Hematopoietic multipotent progenitor cell treated with erythropoietin and hydrocortisone succinate and interleukin-3 and kit ligand, for 4 days (in vitro differentiated cells): Measurements from ENCODE around the gene SLK.

Experiments used
- DNase-seq: peaks from one replicate; pipeline ENCODE4 v3.0.0-alpha.2; 2015

Gene SLK

DNA sequence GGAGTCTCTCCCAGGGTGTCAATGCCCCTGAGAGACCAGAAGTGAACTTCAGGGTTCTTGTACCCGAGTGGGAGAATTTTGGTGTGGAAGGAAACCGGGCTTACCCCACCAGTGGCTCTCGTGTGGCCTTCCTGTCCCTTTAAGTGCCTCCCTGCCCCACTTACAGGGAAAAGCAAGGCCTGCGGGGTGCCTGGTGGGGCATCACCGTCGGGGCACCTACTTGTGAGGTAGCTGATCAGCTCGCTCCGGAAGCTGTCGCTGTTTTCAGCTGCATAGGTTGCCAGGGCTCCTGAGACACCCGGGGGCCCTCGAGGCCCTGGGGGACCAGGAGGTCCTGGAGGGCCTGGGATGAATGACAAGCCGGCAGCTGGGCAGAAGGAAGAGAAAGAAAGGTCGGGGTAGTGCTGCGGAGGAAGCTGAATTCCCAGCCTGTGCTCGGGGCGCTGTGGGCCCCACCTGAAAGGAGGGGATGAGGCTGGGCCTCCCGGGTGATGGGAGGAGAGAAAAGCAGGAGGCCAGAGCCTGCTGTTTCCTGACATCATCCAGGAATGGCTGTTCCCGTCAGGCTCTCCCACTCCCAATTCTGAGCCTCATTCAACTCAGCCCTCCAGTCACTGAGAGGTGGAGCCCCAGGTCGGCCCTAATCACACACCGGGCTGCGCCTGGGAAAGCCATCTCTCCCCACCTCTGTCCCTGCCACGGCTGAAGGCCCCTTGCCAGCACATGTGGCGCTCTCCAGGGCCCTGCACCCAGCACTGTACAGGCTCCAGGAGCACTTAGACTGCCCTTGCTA, 67.7 kb downstream of the SLK start:
- DNase-seq = no peak

DNA sequence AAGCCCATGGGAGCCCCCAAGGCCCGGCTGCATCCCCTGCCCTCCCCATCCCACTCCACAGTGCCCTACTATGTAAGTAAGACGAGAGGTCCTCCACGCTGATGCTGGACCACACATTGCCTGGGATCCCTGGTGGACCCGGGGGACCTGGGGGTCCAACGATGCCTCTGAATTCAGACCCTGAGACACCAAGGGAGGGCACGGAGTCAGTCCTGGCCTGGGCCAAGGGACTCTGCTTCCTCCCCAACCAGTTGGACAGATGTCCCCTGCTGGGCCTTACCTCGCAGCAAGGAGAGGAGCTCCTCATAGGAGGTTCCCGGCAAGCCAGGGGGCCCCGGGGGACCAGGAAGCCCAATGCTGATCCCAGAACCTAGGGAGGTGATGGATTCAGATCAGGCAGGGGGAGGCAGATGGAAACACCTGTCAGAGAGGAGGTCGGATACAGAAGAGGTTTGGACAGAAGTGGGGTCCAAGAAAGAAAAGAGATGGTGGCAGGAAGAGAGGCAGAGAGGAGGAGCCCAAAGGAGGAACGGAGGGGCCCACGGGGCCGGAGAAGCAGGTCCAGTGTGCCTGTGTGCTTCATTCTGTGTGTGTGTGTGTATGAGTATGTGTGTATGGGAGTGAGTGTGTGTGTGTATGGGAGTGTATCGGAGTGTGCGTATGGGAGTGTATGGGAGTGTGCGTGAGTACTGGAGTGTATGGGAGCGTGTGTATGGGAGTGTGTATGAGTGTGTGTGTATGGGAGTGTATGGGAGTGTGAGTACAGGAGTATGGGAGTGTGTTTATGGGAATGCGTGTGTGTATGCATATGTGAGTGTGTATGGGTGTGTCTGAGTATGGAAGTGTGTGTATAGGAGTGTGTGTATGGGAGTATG, 68.5 kb downstream of the SLK start:
- DNase-seq = no peak

DNA sequence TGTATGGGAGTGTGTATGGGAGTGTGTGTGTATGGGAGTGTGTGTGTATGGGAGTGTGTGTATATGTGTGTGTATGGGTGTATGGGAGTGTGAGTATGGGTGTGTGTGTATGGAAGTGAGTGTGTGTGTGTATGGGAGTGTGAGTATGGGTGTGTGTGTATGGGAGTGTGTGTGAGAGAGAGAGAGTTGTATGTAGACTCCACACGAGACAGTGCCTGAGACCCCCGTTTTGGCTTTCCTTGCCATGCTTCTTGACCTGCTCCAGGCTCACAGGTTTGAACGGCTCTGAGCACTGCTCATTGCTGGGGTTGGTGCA, 69.1 kb downstream of the SLK start:
- DNase-seq = no peak

DNA sequence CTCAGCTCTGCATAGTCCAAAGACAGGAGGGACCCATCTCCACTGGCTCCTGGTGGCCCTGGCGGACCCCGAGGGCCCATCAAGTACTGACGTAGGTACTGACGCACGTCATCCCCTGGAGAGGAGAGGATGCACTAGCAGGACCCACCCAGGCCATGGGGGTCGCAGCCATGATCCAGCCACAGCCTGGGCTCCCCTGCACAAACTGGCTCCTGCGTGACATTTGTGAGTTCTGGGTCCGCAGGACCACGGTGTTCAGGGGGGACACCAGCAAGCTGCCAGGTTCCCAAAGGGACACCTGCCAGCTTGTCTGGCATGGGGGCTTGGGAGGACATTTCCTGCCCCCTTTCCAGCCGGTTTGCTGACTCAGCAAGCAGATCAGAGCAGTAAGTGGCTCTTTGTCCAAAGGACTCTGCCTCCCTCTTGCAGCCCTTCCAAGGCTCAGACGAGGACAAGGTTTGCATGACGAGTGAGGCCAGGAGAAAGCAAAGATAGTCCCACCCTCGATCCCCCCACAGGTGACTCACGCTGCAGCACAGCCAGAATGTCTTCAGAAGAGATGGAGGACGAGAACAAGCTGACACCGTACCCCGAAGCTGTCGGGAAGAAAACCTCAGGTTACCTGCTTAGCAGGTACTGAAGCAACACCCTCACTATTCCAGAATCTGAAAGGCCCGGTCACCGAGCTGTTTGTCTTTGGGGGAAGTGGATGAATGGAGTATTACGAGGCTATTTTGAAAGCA, 69.7 kb downstream of the SLK start:
- no peak for DNase-seq

DNA sequence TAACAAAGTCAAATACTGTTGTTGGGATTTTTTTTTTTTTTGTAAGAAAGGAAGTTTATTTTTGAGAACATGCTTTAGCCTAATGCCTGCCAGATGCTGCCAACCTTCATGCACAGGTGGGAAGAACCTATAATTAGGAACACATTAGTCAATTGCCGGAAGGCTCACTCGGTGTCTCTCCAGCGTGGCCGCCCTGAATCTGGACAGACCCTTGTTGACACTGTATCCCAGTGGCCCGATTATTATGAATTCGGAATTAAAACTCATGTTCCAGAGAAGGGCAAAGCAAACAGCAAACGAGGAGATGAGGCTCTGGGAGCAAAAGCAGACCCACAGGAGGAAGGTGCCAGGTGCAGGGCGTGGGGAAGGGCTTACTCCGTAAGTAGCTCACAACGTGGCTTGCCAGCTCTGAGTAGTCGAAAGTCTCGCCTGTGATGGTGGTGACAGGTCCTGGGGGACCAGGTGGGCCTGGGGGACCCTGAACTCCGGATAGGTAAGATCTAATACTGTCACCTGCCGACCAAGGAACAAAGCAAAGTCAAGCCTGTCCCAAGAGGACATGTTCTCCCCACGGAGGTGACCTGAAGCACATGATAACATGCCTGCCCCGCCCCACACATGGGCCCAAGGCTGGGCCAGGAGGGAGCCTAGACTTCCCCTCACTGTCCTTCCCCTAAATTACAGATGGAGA, 70.5 kb downstream of the SLK start:
- no peak for DNase-seq

DNA sequence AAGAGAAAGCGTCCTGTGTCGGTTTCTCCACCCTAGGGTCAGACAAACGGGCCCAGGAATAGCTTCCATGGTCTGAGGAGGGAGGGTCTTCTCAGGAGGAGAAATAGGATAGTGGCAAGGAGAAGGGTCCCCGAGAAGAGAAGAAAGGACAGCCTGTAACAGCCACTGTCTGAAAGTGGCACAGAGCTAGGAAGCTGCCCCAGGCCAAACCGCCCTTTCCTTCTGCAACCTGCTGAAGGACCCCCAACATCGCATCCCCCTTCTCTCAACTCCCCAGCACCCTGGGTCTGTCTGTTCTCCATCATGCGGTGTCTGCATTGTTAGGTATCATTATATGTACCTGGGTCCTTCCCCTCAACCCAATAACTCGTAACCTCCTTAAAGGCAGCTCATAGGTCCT, 71.6 kb downstream of the SLK start:
- no peak for DNase-seq

DNA sequence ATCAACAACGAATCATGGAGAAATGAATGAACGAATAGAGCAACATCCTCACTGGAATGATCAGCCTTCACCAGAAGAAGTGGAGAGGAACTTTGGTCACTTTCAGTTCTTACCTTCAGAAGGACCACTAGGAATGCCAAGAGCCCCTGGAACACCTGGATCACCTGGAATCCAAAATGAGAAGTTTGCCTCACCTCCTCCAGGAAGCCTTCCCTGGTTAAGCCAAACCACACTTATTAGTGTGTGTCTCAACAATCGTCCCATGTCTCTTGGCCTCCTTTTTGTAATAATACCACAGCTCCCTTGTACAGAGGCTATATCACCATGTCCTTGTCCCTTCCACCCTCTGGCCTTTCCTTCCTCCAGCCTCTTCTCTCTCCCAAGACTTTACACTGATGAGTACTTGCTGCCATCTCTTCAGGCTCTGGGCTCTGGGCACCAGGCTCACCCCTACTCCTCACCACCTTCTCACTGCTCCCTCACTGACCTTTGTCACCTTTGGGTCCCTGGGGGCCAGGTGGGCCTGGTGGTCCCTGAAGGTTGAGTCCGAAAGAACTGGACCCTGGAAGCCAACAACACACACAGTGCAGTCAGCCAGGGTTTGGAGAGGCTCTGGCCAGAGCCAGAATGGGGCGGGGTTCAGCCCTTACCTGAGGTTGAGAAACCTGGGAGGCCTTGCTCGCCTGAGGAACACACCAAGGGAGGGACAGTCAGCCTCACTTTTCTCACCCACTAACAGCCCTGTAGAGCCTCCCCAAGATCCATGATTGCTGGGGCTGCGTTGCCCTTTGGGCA, 72.2 kb downstream of the SLK start:
- no peak for DNase-seq

DNA sequence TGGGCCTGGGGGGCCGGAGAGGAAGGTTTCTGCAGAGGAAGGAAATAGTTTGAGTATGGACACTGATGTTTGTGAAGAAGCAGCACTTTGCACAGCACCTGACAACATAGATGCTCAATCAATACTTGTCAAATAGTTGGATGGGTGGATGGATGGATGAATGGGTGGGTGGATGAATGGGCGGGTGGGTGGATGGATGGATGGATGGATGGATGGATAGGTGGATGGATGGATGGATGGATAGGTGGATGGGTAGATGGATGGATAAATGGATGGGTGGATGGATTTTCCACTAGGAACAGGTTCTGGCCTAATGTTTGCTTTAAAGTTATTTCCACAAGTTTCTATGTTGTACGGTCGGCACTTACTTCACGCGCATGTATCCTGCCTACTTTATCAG, 73.4 kb downstream of the SLK start:
- DNase-seq = no peak

DNA sequence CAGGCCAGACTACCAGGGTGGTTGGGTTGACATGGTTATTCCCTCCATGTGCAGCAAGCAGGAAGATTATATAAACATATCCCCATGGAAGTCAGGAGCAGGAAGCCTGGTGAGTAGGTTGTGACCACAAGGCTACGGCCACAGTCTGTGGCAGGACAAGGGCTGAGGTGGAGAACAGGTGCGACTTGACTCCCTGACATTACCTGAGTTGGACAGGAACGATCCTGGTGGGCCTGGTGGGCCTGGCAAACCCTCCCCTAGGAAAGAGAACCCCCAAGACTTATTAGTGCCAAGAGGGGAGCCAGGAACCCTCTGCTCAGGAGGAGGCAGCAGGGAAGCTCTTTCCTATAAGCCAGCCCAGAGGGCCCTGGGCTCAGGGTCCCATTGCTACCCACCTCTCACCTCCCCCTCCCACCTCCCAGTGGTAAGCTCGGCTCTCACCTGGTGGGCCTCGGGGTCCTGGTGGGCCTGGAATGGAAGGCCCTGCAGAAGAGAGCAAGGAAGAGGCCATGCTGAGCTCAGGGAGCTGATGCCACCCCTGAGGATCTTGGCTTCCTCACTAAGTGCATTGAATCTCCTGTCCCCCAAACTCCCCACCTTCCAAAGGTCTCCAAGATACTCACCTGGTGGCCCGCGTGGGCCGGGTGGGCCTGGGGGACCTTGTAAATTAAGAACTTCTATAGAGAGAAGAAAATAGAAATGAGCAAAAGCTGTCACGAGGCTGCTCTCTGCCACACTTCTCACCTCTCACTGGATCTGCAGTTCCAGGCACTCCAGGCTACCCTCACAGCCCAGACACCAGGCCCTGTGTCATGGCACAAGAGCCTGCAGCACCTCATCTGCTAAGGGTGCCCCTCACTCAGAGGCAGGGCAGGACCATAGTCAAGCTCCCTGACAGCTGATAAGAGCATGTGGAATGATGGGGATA, 74.2 kb downstream of the SLK start:
- DNase-seq = no peak

DNA sequence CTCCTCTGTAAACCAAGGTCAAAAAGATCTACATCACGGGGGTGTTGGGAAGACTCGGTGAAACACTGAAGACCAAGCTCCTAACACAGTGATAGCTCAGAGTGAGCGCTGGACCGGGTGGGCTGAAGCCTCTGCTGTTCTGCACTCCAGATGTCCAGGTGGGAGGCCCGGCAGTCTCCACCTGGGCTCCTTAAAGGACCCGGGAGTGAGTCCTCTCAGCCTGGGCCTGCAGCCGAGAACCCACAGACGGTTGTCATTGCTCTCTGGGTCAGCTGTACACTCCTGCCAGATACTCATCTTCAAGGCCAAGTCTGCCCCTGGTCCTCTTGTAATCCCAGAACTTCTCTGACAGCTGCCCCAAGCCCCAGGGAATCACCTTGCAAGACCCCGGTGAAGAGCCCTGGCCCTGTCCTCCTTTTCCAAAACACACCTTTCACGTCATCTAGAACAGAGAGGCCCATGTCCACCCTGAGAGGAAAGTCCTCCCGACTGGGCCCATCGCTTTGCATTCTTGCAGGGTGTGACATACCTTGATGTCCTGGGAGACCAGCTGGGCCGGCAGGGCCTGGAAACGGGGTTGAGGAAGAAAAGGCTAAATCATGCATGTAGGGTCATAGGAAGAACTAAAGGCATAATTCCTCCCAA, 75.1 kb downstream of the SLK start:
- DNase-seq = no peak

DNA sequence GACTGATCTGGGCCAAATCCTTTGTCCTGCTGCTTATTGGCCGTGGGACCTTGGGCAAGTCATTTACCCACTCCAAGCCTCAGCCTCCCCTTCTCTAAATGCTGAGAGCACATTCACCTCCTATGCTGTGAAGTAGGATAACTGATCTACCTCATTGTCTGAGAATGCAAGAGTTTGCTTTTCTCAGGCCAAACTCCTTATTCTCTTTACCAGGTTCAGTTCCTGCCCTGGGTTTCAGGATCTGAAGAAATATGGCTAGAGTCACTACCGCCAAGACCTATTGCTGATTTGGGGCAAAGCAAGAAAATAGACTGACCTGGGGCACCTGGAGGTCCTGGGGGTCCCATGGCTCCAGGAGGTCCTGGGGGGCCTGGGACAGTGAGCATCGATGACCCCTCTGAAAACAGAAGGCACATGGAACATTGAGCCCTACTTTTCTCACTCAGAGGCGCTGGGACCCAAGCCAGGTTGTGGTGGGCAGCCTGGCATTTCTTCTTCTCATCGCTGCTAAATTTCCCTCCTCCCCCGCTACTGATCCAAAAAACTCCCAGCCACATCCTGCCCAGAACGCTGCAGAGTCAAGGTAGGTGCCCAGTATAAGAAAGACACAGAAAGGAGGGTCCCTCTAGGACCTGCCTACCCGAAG, 76.4 kb downstream of the SLK start:
- DNase-seq = no peak

DNA sequence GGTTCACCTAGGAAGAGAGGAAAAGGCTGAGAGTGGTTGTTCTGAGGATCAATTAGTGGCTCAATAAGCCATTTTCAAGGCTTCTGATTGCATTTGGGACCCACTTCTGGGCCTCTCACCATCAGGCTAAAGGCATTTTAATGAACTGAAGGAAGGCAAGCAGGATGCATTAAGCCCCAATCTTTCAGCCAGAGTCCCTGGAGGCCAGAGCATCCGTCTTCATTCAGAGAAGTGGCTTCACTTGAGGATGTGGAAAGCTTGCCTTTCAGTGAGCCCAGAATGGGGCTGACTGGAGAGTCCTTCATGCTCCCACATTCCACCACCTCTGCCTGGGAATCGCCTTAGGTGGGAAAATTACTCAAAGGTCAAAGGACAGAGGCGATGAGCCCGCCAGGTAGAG, 76.9 kb downstream of the SLK start:
- DNase-seq = no peak

DNA sequence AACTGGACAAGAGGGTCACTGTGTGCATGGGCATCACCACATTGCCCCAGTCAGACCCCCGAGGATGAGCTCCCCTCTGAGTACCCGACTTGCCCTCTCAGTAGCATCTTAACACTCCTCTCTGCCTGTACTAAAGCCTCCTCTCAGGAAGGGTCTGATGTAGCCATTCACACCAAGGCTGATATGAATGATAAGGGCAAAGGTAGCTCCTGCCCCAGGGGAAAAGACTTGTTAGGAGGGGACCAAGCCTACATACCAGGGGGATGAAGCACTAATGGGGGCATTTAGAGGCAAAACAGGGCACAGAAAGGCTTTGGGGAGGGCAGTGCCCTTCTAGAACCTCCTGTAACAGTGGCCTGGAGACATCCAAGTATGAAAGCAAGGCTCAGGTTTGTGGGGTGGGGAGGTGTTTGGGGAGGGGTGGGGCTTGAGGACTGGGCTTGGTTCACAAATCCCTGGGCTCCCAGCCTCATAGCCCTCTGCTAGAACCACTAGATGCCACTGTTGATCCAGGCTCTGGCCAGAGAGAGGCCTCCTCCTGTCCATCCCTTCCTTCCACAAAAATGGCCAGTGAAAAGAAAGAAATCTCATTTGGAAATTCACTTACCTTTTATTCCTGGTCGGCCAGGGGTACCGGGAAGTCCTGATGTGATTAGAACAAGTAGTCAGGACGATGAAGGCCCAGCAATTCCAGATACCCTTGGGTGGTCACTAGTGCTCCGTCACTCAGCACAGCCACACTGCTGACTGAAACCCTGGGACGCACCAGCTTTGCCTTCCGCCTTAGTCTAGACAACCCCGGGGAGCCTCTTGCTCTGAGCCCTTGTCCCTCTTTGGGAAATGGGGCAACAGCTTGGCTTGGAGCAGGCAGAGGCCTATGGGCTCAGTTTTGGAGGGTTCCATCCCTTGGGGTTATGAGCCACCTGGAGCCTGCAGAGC, 78.5 kb downstream of the SLK start:
- peak; percentile 54 for DNase-seq

DNA sequence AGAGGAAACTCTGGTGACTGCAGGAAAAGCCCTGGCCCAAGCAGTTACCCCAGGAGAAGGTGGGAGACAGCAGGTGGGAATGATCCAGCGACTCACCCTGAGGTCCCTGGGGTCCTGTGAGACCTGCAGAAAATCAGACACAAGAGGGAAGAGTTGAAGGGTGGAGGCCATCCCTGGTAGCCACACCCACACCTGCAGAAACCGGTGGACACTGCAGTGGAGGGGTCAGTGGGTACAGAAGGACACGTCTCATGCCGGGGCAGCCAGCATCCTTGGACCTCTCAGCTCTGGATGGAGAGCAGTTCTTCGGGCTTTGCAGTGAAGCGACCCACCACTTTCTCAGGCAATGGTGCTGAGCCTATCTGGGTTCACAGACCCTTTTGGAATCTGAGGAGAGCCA, 79.7 kb downstream of the SLK start:
- DNase-seq = no peak

DNA sequence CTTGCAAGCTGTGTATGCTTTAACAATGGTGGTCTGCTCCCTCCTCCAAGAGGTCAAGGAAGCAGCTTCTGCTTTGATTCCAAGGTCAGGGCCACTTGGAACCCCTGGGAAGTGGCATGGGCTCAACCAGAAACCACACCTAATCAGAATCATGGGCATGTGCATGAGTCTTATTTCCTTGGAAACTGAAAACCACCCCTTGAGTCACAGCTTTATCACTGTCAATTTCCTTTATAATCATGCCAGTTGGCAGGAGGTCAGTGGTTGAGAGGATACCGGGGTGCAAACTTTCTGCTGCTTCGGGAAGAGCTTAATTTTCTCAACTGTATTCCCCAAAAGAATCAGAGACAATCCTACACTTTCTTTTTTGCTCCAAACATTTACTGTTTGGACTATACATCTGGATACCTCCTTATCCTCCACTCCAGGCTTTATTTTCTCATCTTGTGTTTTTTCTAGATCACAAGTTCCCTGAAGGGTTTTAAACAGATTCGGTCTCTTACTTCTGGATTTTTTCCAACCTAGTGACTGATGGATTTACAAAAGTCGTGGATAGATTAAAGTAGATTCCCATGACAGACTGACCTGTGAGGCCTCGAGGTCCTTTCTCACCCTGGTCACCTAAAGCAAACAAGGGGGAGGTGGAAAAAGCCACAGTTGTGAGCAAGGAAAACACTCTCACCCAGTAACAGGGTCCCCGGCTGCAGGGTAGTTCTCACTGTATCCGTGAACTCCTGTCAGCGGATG, 82.7 kb downstream of the SLK start:
- peak; percentile 44 for DNase-seq

DNA sequence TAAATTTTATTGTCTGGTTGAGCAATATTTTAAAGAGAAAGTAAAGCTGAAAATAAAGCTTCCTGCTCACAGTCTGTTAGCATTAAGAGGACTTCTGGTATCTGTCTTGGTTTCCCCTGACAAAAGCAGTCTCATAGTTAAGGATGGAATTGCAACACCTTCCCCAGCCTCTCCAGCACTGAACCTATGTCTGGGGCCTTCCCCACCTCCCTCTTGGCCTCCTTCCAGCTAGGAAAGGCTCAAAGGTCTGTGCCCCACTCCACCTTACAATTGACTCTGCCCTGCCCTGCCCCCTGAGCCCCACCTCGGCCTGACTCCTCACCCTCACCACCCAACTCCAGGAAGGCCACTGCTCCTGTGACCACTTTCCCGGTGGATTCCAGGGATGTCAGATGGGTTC, 85.5 kb downstream of the SLK start:
- DNase-seq = no peak

DNA sequence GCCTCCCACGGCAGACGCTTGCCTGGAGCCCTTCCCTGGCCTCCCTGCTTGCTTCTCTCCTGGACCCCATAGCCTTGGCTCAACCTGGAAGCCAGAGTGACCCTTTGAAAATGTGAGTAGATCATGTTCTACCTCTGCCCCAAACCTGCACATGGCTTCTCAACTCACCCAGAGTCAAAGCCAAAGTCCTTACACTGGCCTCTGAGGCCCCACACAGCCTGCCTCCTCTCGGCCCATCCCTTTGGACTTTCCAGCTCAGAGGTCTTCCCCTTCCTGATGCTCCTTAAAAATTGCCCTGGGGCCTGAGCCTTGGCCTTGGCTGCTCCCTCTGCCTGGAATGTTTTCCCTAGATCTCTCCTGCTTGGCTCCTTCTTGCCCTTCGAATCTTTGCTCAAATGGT, 86.3 kb downstream of the SLK start:
- no peak for DNase-seq

DNA sequence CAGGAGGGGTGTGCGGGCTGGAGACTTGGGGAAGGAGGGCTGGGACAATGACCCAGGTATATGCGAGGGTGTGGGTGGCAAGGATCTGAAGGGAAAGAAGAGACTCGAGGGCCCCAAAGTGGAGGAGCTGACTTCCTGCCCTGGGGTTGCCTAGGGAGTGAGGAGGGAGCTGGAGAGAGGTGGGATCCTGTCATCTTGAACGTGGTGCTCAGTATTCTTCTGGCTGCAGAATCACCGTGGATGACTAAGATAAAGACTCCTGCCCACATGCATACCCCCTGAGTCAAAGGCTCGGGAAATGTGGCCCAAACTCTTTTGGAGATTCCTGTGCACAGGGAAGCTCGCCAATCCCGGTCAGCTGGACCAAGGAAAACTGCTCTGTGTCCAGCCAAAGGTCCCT, 87.5 kb downstream of the SLK start:
- DNase-seq = no peak
